Breast epithelium (tissue), 4 donors: ENCODE data around the gene TRIM37. TPM values are rescaled to one million over a fixed set of nuclear protein-coding genes. Genes with fewer than 3 reads are reported as not detected.
"Not testable (repeated sequence)": the region's sequence is repeated elsewhere in the genome, so short reads cannot be mapped to it uniquely, and the experiment has no call there.

Experiments
- DNase-seq, 2 donors: peaks; one replicate each; pipeline ENCODE4 v3.0.0-alpha.2; 2019; ENCODE audit warnings: low spot score in 2 of 2
- H3K27ac ChIP-seq, 2 donors: fragments of 200-600 bp; sonication (generic) in 1 of 2; one replicate each; pipeline ENCODE4 v1.5.1; 2016 to 2019; ENCODE audit warnings: mild to moderate bottlenecking in 1 of 2
- H3K27me3 ChIP-seq, 2 donors: fragments of 200-600 bp; sonication (generic) in 1 of 2; one replicate each; pipeline versions ENCODE4 v1.5.1 to v1.6.0; 2017 to 2019; ENCODE audit warnings: control low read depth in 1 of 2, mild to moderate bottlenecking in 1 of 2
- H3K36me3 ChIP-seq: fragments of 200-600 bp; one replicate; pipeline ENCODE4 v1.5.1; 2019
- H3K4me1 ChIP-seq, 2 donors: fragments of 200-600 bp; sonication (generic); one replicate each; pipeline ENCODE4 v1.5.1; 2016 to 2019; ENCODE audit warnings: control low read depth in 1 of 2
- H3K4me3 ChIP-seq, 3 donors: fragments of 200-600 bp; sonication (generic); 1 replicate in 2 of 3; 2 replicates in 1 of 3; pipeline ENCODE4 v1.5.1; 2016 to 2019; ENCODE audit warnings: mild to moderate bottlenecking in 3 of 3, moderate library complexity in 2 of 3
- H3K9me3 ChIP-seq, 2 donors: fragments of 200-600 bp; sonication (generic) in 1 of 2; one replicate each; pipeline ENCODE4 v1.5.1; 2016 to 2019; ENCODE audit warnings: control low read depth in 1 of 2
- POLR2A ChIP-seq: fragments of 450-650 bp; IDR thresholded peaks from one replicate; pipeline ENCODE4 v1.6.1; 2016; ENCODE audit warnings: antibody characterized with exemption, mild to moderate bottlenecking, moderate library complexity
- POLR2AphosphoS5 ChIP-seq, 3 donors: sonication (generic); formaldehyde crosslinking; IDR thresholded peaks; one replicate each; pipeline ENCODE4 v1.6.1; 2017; ENCODE audit warnings: antibody characterized with exemption in 3 of 3
- intact Hi-C: fragments of 100-400 bp; cut with DNase I; formaldehyde crosslinking; loops from one replicate; pipeline ENCODE4 v1.15.1; 2023; ENCODE audit warnings: low total_unique reads
- total RNA-seq, 3 donors: library from RNA; depleted of rRNA; stranded (reverse); fragments of >200 nt; gene quantifications; one replicate each; pipeline ENCODE4 v1.1.0, GENCODE V29; 2016
- TF ChIP-seq, protein P1 (sequence below), 3 donors: fragments of 450-650 bp; IDR thresholded peaks; one replicate each; pipeline ENCODE4 v1.5.1; 2016 to 2017; ENCODE audit warnings: antibody characterized with exemption in 3 of 3, mild to moderate bottlenecking in 3 of 3, moderate library complexity in 3 of 3

TRIM37 gene
- total RNA-seq, 3 donors from 2014 or later = 18.7 to 24.6 (median 20.9) TPM

DNA sequence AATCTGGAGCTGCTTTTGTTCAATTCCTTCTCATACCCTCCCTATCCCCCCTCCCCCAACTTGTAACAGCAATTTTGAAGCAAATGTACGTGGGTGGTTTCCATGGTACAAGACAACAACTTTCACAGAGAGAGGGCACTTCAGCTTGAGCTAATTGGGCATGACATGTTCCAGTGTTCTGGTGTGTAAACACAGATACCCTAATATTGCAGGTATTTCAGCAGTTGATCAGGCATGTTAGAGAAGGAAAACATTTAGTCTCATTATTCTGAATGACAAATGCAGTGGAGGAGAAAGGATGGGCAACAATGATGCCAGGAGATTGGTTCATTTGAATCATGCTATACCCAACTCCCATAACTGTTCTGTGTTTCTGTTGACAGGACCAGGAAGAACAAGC lies 137.5 kb downstream of the TRIM37 start:
- no peaks in the 10 kb centered on the region for H3K9me3 ChIP-seq
- DNase-seq = no peak
- H3K27ac ChIP-seq = no peak overlapping the region
- H3K36me3 ChIP-seq = no peaks in the 10 kb centered on the region
- no peak overlapping the region for H3K4me3 ChIP-seq
- intact Hi-C loops = no loop called here
- TF ChIP-seq POLR2A (no peak), POLR2AphosphoS5 (IDR thresholded peaks at IDR 0.05) (no peak)
- TF ChIP-seq, protein P1, sequence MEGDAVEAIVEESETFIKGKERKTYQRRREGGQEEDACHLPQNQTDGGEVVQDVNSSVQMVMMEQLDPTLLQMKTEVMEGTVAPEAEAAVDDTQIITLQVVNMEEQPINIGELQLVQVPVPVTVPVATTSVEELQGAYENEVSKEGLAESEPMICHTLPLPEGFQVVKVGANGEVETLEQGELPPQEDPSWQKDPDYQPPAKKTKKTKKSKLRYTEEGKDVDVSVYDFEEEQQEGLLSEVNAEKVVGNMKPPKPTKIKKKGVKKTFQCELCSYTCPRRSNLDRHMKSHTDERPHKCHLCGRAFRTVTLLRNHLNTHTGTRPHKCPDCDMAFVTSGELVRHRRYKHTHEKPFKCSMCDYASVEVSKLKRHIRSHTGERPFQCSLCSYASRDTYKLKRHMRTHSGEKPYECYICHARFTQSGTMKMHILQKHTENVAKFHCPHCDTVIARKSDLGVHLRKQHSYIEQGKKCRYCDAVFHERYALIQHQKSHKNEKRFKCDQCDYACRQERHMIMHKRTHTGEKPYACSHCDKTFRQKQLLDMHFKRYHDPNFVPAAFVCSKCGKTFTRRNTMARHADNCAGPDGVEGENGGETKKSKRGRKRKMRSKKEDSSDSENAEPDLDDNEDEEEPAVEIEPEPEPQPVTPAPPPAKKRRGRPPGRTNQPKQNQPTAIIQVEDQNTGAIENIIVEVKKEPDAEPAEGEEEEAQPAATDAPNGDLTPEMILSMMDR (IDR thresholded peaks at IDR 0.05) = no peak
- H3K4me1 ChIP-seq = no peaks in the 10 kb centered on the region
- no peaks in the 10 kb centered on the region for H3K27me3 ChIP-seq

DNA sequence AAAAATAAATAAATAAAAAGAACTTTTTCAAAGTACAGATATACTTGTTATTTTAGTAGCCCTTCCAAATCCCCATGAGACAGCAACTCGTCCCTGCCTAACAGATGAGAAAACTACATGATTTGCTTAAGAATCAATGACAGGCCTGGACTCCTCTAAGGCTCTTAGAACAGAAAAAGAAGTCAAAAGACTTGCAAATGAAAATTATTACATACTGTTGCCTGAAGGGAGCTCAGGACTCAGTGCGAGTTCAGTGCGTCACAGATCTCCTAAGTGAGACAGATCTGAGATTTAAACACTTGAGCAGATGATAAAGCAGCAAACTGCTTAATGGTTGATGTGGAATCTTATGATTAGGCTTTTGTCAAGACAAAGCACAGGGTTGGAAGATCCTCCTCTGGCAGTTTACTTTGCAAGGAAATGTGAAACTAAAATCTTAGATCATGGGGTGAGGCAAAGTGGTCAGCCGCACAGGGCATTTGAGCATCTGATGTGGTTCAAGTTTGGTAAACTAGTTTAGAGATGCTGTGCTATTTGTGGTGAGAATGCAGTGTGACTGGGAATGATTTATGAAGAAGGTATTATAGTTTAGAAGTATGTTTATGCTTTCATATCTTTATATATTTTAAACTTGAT lies 138.1 kb downstream of the TRIM37 start:
- Histone ChIP-seq H3K4me3 (no peak overlapping the region), H3K27ac (no peak overlapping the region), H3K4me1 (no peaks in the 10 kb centered on the region), H3K36me3 (no peaks in the 10 kb centered on the region), H3K27me3 (no peaks in the 10 kb centered on the region), H3K9me3 (no peaks in the 10 kb centered on the region)
- TF ChIP-seq, protein P1 (IDR thresholded peaks at IDR 0.05) = no peak
- TF ChIP-seq POLR2A = no peak
- TF ChIP-seq POLR2AphosphoS5 (IDR thresholded peaks at IDR 0.05) = no peak
- no peak for DNase-seq
- intact Hi-C loops = no loop called here

DNA sequence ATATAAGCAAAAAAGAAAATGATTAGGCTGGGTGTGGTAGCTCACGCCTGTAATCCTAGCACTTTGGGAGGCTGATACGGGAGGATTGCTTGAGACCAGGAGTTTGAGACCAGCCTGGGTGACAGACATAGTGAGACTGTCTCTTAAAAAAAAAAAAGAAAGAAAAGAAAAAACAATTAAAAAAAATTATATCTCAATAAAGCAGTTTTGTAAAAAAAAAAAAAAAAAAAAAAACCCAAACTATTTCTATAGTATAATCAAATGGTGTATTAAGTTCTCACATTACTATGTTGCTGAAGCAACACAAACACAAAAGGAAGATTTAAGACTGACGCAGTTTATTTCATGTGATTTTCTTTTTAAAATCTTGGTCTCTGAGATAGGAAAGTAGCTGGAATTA lies 140.5 kb downstream of the TRIM37 start:
- H3K9me3 ChIP-seq = no peaks in the 10 kb centered on the region
- no peak overlapping the region for H3K27ac ChIP-seq
- H3K36me3 ChIP-seq = no peaks in the 10 kb centered on the region
- H3K27me3 ChIP-seq = no peaks in the 10 kb centered on the region
- H3K4me3 ChIP-seq = no peak overlapping the region
- no peak for DNase-seq
- intact Hi-C loops = no loop called here
- no peaks in the 10 kb centered on the region for H3K4me1 ChIP-seq
- TF ChIP-seq POLR2A = no peak
- TF ChIP-seq POLR2AphosphoS5 (IDR thresholded peaks at IDR 0.05) = no peak
- TF ChIP-seq, protein P1 (IDR thresholded peaks at IDR 0.05) = no peak

DNA sequence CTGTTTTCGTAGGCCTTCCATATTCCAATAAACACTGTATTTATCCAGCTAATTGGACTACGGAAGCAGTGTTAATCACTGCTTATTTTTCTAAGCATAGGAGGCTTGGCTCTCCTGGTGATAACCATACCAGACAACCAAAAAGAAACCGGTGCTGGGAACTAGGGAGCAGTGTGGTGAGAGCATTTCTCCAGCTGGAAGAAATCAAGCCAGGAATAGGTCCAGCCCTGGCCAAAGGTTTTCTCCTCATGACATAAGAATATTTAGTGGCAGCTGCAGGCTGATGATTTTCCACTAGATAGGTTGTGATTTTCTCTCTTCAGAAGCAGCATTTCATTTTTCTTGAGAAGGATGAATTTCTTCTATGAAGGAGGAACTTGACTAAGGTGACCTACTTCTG lies 141.5 kb downstream of the TRIM37 start:
- Histone ChIP-seq H3K9me3 (no peaks in the 10 kb centered on the region), H3K27me3 (no peaks in the 10 kb centered on the region), H3K36me3 (no peaks in the 10 kb centered on the region), H3K27ac (no peak overlapping the region), H3K4me1 (peaks cover 0 to 2% of the 10 kb centered on the region in 2 donors), H3K4me3 (no peak overlapping the region)
- TF ChIP-seq, protein P1 (IDR thresholded peaks at IDR 0.05) = no peak
- TF ChIP-seq POLR2A (no peak), POLR2AphosphoS5 (IDR thresholded peaks at IDR 0.05) (no peak)
- DNase-seq = no peak
- intact Hi-C loops = no loop called here

DNA sequence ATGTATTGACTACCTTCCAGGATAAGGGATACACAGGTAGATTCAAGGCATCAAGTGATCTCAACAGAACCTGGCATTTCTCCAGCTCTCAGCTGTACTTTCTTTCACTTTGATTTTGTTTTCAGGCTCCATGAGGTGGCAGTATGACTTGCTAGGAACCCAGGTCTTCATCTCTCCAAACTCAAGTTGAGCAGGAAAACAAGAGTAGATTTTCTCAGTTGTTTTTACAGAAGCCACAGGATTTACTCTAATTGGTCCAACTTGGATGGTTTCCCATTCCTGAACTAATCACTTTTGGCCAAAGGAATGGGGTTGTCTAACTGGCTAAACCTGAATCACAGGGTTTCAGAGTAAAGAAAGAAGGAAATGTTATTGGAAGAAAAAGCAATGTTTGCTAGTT lies 146.6 kb downstream of the TRIM37 start:
- peaks cover 0 to 3% of the 10 kb centered on the region in 2 donors for H3K4me1 ChIP-seq
- no peaks in the 10 kb centered on the region for H3K27me3 ChIP-seq
- H3K27ac ChIP-seq = peak overlapping the region in 1 of 2 donors; percentile 52
- no peaks in the 10 kb centered on the region for H3K36me3 ChIP-seq
- TF ChIP-seq POLR2A (no peak), POLR2AphosphoS5 (IDR thresholded peaks at IDR 0.05) (no peak)
- TF ChIP-seq, protein P1 (IDR thresholded peaks at IDR 0.05) = peak in 2 of 3 donors; percentile 20 to 34
- intact Hi-C loops = no loop called here
- H3K9me3 ChIP-seq = no peaks in the 10 kb centered on the region
- no peak for DNase-seq
- no peak overlapping the region for H3K4me3 ChIP-seq

DNA sequence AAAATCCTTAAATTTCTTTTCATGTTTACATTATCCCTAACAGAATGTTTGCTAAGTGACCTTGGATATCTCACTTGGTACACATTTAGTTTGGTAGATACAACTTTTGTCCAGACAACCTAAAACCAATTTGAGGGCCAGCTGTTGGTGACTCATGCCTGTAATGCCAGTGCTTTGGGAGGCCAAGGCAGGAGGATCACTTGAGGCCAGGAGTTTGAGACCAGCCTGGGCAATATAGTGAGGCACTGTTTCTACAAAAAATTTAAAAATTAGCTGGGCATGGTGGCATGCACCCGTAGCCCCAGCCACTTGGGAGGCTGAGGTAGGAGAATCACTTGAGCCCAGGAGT lies 149.0 kb downstream of the TRIM37 start:
- H3K27me3 ChIP-seq, H3K4me1 ChIP-seq, DNase-seq, intact Hi-C loops, H3K27ac ChIP-seq, H3K4me3 ChIP-seq, H3K36me3 ChIP-seq, H3K9me3 ChIP-seq: not testable (repeated sequence)
